NCI-H1436 (cell line): ENCODE results near the gene AGAP1.

Experiments
- DNase-seq: peaks from one replicate; lab custom pipeline; 2025; lab: John Stamatoyannopoulos, UW

AGAP1 gene

DNA sequence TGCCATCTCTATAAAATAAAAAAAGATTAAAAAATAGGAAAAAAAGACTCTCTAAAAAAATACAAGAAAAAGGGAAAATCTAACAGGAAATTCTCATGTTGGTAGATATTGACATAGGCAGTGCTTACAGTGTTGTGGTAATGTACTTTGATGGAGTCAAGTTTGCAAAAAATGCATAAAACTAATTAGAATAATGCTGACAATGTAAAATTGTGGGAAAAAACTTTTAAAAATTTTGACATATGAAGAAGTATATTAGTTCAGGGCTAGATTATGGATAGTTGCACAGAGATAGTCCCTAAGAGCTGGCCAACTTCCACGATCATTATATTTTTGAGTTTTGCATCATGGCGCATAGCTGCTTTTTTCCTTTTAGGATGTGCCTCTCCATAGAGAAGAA lies 601.7 kb downstream of the AGAP1 start:
- no peak for DNase-seq

DNA sequence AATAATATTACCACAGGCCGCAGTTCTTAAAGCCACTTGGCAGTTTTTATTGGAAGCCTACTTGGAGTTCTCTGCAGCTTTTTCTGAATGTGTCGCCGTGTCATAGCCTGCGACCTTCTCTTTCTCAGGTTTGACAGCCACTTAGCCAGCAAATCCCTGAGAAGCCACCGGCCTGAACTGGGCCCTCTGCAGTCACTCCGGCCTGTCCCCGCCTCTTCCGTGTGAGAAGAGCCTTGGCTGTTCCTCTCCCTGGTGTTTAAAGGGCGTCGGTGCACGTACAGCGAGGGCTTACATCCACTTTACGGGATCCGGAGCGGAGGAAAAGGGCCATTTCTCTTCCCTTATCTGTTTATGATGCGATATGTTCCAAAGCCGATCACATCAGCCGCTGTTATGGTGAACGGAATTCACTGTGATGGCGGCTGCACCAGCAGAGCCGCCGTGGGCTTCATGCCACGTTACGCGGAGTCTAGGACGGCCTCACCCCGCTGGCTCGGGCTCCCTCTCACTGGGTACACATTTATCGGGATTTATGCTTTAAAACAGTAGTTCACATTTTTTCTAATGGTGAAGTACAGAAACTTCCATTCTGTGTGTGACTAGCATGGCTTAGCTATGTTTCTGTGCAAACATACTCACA lies 607.6 kb downstream of the AGAP1 start:
- no peak for DNase-seq

DNA sequence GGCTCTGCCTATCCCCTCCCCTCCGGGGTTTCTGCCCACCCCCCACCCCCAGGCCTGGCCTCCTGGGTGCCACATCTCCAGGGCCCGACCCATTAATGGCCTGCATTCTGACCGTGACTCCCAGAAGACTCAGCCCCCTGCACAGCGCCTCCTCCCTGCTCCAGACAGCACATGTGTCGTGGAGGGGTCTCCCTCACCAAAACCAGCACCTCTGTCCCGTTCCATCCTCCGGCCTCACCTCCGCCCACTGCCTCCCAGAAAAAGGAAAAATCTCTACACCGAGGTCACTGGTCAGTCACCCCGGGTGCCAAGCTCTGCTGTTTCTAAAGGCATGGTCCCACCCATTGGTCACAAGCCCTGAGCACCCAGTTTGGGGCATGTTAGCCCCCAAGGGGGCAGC lies 609.1 kb downstream of the AGAP1 start:
- DNase-seq, result no peak

DNA sequence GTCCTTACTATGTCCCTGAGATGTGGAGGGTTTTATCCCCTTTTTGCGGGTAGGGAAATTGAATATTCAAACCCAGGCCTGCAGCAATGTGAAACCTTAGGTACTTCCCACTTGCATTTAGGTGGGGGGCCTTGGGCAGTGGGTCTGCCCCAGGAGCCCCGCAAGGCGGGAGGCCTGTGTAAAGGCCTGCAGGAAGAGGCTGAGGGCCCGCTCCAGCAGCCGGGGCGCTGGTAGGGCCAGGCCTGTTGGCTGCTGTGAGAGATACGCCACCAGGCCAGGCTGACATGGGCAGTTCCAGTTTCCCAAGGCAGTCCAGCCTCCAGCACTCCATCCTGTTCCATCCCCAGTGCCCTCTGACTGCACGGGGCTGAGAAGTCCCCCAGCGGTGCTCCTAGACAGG lies 610.1 kb downstream of the AGAP1 start:
- DNase-seq, result no peak

DNA sequence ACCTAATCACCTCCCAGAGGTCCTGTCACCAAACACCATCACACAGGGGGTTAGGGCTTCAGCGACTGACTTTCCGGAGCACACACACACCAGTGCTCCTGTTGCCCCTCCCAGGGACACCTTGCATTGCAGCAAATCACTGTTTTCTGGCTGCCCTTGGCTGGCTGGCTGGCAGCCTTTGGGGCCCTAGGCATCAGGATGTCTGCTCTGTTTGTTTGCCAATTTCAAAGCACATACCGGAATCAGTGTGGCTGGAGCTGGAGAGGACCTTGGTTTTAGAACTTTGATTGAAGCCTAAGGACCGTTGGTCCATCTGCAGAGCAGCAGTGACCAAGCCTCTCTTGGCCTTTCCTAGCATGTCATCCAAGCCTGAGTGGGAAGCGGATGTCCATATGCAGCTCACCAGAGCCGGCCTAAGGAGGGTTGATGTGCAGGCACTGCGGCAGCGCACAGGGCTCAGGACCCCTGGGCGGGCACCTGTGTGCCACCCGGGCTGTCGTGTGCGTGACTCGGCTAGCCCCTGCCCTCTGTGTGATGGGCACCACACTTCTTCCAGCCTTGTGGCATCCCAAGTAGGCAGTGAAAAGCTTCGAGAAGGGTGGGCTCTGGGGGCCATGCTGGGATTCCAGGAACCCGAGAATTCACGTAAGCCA lies 612.2 kb downstream of the AGAP1 start:
- no peak for DNase-seq

DNA sequence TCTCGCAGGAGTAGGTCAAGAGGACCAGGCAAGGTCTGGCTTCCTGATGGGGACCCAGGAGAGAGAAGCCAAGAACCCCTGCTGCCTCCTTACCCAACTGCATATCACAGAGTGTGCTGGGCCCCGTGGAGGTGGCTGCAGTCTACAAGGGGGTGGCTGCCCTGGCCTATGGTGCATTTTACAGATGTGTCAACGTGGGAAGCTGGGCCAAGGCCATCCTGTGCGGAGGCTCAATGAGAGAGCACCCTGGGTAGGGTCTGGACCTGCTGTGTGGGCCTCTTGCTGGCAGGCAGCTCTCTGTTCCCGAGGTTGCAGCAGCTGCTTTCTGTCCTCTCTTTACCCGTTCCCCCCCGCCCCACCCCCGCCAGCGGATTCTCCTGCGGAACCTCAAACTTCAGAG lies 612.9 kb downstream of the AGAP1 start:
- no peak for DNase-seq

DNA sequence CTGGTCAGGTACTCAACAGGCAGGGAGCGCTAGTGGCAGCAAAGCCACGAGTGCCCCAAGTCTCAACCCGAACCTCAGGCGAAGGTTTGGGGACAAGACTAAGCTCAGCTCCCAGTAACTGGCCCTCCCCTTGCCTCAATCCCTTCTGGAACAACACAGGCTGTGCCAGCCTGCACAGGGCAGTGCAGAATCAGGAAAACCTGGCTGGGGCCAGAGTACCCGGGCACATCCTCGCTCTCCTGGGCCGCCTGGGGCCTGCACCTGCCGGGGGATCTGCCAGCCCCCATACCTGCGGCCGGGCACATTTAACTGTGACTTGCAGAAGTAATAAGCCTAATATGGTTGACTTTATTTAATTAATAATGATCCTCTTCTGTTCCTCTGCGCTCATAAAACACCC lies 613.7 kb downstream of the AGAP1 start:
- no peak for DNase-seq

DNA sequence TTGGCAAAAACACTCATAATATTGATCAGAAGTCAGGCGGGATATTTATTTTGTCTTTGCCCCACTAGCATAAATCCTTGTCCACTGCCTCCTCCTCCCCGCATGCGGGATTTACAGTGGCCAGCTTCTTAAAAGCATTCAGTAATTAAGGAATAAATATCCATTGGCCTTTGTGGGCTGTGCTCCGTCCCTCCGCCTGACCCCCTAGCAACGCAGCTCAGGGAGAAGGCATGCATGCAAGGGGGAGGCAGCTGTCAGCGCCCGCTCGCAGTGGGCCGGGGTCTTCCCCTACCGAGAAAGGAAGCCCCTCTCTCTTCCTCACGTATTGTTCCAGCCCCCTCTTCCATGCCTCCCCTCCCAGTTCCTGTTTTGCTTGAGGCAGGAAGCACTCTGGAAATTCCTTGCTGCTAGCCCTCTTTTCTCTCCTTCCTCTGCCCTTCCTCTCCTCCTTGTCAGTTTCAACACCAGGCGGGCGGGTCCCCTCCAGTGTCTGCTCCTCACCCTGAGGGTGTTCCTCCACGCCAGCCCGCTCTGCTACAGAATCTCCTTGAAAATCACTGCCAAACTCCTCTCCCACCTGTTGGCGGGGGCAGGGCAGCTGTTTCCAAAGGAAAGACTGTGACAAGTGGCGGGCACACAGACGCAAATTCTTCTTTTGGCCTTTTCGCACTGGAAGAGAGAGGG lies 614.2 kb downstream of the AGAP1 start:
- no peak for DNase-seq

DNA sequence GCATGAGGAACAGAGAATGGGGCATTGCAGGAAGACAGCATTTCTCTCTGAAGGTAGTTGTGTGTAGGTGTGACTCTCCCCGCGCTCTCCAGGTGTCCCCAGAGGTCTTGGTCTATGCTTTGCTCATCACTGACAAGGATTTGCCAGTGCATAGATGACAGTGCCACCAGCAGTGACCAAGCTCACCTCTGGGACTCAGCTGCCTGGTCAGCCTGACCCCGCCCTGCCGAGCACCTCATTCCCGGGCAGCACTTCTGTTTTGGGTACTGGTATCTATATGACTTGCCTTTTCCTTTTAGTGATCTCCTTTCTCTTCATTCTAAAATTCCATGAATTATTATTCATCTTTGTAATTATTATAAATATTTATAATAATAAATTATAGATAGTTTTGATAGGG lies 615.2 kb downstream of the AGAP1 start:
- no peak for DNase-seq

DNA sequence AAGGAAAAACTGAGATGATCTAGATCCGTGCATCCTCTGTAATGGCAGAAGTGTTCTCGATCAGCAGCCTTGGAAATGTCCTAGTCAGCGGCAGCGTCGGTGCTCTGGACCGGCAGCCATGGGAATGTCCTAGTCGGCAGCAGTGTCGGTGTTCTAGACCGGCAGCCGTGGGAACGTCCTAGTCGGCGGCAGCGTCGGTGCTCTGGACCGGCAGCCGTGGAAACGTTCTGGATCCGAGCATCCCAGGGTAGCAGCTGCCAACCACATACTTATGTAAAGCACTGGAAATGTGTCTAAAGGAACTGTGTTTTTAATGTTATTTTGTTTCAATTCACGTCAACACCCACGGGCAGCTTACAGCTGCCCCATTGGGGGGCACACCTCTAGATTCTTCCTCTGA lies 615.6 kb downstream of the AGAP1 start:
- DNase-seq, result no peak

DNA sequence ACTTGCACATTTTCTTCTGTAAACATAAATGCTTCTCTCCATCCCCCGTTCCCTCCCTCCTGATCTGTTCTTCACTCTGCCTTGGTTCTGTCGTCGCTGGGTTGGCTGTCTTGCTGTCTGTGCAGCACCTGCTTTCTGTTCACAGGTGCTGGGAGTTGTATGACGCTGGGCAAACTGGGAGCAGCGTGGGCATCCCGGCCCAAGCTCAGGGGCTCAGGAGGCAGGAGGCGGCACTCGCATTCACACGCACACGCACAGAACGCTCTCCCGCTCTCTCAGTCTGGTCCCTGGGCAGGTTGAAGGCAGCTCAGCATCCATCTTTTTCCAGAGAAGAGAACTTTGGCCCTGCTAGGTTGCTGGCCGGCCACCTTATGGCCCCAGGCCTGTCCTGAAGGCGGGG lies 618.6 kb downstream of the AGAP1 start:
- DNase-seq, result no peak

DNA sequence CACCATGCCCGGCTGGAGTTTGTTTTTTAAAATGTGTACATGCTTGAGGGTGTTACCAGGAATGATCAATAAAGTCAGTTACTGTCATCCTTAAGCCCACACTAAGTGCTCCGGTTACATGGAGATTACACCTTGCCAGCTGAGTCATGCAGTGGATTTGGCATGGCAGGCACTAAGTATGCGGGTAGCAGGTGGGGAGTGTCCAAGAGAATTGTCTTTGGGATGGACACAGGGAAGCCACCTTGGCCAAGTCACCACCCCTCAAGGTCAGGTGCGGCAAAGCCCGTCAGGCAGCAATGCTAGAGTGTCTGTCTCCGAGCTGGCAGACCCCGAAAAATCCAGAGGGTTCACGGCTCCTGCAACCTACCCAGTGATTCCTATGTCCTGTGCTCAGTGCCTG lies 619.6 kb downstream of the AGAP1 start:
- no peak for DNase-seq

DNA sequence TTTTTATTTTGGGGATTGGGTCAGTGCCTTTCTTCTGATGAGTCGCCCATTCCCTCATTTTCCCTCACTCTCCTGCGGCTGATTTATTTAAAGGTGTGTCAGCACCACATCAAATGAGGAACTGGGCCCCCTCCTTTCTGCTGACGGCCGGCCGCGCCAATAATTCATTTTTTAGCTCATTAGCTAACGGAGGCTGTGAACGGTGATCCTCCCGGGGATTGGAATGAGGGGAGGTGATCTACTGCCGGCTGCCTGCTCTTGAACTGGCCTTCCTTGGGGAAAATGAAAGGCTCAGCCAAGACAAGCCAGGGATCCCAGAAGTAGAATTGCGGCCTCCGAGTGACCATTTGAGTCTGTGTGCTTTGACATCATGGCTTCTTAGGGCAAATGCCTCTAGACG lies 620.1 kb downstream of the AGAP1 start:
- DNase-seq, result no peak

DNA sequence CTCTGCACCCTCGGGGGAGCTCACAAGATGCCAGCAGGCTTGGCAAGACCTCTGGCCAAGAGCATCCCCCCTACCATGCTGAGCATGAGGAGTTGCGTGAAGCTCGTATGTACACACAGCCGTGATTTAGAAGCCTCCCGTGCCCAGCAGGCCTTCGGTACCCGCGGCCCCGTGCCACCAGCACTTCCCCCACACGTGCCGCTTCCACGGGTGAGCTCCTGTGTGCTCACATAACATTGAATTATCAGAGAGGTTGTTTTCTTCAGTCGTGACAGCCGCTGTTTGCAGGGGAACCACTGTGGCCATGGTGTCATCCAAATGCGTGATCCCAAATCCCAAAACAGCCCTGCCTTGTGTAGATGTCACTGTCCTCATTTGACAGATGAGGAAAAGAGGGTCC lies 621.1 kb downstream of the AGAP1 start:
- no peak for DNase-seq

DNA sequence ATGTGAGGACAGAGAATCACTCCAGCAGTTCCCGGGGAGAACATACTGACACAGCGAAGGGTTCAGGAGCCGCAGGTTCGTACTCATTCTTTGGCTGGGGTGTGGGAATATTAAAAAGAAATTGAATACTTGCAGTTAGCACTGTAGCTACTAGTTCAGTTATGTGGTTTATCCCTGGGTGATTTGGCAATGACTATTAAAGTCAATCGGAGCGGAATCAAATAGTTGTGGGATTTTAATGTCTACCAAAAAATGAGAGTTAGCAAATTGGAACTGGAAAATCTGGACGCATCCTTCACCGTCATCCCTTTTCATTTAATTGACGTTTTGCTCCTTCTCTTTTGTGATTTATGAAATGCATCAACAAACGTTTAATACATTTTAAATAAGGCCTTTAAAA lies 623.6 kb downstream of the AGAP1 start:
- no peak for DNase-seq

DNA sequence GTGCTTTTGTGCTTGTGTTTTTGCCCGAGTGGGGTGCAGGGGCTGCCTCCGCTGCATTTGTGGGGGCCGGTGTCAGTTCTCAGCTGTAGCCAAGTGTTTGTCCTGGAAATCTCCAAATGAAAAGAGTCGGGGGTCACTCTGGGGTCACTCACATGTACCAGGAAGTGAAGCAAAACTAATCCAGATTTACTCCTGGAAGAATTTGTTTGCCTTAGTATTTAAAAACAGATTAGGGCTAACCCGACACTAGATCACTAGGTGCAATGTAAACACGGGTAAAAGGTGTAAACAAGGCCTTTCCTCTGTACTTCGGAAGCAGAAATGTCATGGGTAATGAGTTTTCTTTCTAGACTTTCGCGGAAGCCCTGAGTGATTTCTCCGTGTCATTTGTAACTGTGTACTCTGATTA lies 624.0 kb downstream of the AGAP1 start:
- no peak for DNase-seq

DNA sequence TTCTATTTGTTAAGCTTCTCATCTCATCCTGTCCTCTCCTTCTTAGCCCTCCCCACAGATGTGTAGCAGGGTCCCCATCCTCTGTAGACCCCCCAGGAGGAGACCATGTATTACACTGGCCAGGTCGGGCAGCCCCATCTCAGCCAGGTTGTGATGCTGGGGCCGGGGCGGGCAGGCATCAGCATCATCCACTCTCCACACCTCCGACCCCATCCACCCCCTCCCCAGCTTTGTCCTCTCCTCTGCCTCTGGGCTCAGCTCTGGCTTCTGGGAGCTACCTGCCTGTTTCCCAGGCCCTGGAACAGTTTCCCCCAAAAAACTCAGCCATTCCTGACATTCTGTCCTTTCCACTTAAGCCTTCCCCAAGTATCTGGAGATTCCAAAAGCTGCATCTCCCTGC lies 625.2 kb downstream of the AGAP1 start:
- DNase-seq, result no peak

DNA sequence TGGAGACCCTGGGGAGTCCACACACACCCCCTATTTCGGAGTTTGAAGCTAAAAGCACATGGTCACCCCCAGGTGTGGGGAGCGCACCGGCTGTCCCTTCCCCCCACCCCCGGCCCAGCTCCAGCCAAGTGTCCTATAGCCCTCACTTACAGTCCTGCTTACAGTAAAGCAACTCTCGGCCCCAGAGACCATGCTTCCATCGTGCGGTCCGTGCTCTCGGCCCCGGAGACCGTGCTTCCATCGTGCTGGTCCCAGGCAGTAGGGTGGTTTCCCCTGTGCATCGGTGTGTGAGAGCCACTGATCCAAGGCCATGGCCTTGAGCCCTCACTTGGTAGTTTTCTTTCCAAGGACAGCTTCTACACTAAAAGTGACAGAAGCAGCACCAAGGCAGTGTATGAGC lies 625.6 kb downstream of the AGAP1 start:
- no peak for DNase-seq

DNA sequence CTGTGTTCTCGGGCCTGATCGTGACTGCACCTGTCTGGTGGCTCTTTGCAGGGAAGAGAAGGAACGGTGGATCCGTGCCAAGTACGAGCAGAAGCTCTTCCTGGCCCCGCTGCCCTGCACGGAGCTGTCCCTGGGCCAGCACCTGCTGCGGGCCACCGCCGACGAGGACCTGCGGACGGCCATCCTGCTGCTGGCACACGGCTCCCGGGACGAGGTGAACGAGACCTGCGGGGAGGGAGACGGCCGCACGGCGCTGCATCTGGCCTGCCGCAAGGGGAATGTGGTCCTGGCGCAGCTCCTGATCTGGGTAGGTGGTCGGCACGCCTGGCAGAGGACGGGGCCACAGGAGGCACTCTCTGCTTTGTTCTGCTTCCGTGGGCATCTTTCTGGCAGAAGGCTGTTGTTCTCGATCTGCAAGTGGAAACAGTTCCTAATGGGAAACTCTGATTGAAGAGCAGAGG lies 626.3 kb downstream of the AGAP1 start:
- no peak for DNase-seq

DNA sequence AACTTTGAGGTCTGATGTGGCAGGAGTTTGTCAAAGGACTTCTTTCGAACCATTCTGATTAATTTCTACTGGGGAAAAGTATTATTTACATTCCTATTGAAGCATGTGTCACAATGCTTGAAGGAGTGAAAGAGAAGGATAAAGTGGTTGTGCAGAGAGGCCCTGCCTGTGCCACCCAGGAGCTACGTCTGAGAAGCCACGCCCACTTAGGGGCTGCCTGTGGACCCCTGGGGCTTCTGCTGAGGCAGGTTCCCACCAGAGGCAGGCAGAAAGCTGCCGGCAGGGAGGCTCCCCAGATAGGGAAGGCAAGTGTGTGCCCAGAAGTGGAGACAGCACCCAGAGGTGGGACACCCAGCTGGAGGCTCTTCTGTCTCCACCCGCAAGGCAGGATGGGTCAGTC lies 627.0 kb downstream of the AGAP1 start:
- no peak for DNase-seq

DNA sequence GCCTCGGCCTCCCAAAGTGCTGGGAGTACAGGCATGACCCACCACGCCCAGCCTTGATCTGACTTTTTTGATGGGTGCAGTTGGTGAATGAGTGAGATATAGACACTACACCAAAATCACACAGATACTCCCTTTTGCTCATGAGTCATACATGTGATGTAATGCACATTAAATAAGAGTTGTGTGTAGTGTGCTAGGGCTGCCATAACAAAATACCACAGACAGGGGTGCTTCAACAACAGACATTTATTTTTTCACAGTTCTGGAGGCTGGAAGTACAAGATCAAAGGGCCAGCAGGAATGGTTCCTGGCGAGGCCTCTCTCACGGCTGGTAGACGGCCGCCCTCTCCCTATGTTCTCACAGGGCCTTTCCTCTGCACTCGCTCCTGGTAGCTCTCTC lies 627.7 kb downstream of the AGAP1 start:
- DNase-seq, result no peak

DNA sequence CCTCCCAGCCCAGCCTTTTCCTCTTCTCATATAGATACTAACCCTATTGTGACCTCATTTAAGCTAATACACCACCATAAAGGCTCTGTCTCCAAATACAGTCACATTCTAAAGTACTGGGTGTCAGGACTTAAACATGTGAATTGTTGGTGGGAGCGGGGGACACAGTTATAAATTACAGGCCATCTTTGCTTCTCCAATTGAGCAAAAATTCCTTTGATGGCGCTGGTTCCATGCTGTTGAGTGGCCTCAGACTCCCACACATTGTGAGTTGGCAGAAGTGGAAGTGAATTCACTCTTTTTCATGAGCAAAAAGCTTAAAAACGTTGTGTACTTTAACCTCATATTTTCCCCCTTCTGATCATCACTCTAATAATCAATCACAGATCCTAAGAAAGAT lies 628.4 kb downstream of the AGAP1 start:
- no peak for DNase-seq

DNA sequence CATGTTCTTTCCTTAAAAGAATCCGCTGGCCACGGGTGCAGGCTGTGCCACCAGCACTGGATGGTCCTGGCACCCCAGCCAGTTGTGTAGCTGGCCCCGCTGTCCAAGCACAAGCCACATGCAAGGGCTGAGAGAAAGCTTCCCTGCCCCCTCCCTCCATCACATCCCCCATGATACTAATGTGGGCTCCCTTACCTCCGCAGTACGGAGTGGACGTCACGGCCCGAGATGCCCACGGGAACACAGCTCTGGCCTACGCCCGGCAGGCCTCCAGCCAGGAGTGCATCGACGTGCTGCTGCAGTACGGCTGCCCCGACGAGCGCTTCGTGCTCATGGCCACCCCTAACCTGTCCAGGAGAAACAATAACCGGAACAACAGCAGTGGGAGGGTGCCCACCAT lies 629.9 kb downstream of the AGAP1 start:
- DNase-seq, result no peak
